Neural crest cell (in vitro differentiated cells): ENCODE results near the gene HOXD13. TPM values are rescaled to one million over a fixed set of nuclear protein-coding genes. Genes with fewer than 3 reads are reported as not detected.
A peak's percentile ranks its signal among the peaks of the same experiment; 100 is the strongest.

Experiments
- DNase-seq: peaks from one replicate; pipeline ENCODE4 v3.0.0; 2021; ENCODE audit warnings: low read depth, mixed read lengths, low spot score
- H3K27ac Mint-ChIP-seq: one replicate; pipeline ENCODE4 v1.8.0; 2021; ENCODE audit warnings: mild to moderate bottlenecking, mixed read lengths; ENCODE audit not compliant: unreplicated experiment
- H3K27me3 Mint-ChIP-seq: 2 replicates; pipeline ENCODE4 v1.8.0; 2021; ENCODE audit warnings: low read depth, mild to moderate bottlenecking, mixed read lengths
- H3K36me3 Mint-ChIP-seq: 2 replicates; pipeline ENCODE4 v1.8.0; 2021; ENCODE audit warnings: low read depth, mild to moderate bottlenecking, mixed read lengths
- H3K4me1 Mint-ChIP-seq: 2 replicates; pipeline ENCODE4 v1.8.0; 2021; ENCODE audit warnings: mixed read lengths
- H3K4me3 Mint-ChIP-seq: one replicate; pipeline ENCODE4 v1.8.0; 2021; ENCODE audit warnings: mild to moderate bottlenecking, mixed read lengths
- H3K9me3 Mint-ChIP-seq: 2 replicates; pipeline ENCODE4 v1.8.0; 2021; ENCODE audit warnings: mixed read lengths
- CTCF ChIP-seq: fragments of 200-600 bp; sonication (generic); conservative IDR thresholded peaks from 2 replicates; pipeline ENCODE4 v1.5.0; 2021; ENCODE audit warnings: antibody characterized with exemption, mild to moderate bottlenecking
- total RNA-seq: library from RNA; stranded (reverse); gene quantifications from 2 replicates; pipeline ENCODE4 v1.2.1, GENCODE V29; 2021

The HOXD13 gene
- total RNA-seq, 1 donor from 2014 or later = not detected

DNA sequence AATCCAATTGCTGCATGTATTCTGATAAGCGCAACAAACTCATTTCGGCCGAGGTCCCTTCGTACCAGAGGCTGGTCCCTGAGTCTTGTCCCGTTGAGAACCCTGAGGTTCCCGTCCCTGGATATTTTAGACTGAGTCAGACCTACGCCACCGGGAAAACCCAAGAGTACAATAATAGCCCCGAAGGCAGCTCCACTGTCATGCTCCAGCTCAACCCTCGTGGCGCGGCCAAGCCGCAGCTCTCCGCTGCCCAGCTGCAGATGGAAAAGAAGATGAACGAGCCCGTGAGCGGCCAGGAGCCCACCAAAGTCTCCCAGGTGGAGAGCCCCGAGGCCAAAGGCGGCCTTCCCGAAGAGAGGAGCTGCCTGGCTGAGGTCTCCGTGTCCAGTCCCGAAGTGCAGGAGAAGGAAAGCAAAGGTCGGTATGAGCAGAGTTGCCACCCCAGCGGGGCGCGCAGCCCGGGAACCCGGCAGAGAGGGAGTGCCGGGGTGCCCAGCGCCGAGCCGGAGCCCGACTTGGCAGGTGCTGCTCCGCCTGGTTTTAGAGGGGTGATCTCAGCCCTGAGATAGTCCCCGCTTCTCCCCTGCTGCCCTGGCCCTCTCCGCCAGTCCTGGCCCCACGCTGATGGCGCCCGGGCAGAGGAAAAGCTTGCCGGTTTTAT is 24.8 kb downstream of the HOXD13 start:
- H3K4me3 Mint-ChIP-seq = peak overlapping the region; percentile 39
- no peak for TF ChIP-seq CTCF
- H3K27ac Mint-ChIP-seq = no peak overlapping the region
- H3K4me1 Mint-ChIP-seq = no peaks in the 10 kb centered on the region
- H3K36me3 Mint-ChIP-seq = peaks cover 7% of the 10 kb centered on the region
- H3K27me3 Mint-ChIP-seq = peaks cover 98% of the 10 kb centered on the region
- DNase-seq = no peak
- peaks cover 7% of the 10 kb centered on the region for H3K9me3 Mint-ChIP-seq

- TF ChIP-seq CTCF = no peak
- H3K9me3 Mint-ChIP-seq = peaks cover 7% of the 10 kb centered on the region
- H3K4me1 Mint-ChIP-seq = no peaks in the 10 kb centered on the region
- H3K4me3 Mint-ChIP-seq = peak overlapping the region; percentile 20
- no peak overlapping the region for H3K27ac Mint-ChIP-seq
- no peak for DNase-seq
- H3K36me3 Mint-ChIP-seq = peaks cover 7% of the 10 kb centered on the region
- peaks cover 97% of the 10 kb centered on the region for H3K27me3 Mint-ChIP-seq
These were observed 25.4 kb downstream of the HOXD13 start for GRCh38 chr2:176117823-176118371.

- H3K4me3 Mint-ChIP-seq = peak overlapping the region; percentile 20
- TF ChIP-seq CTCF = peak; percentile 56
- H3K36me3 Mint-ChIP-seq = peaks cover 7% of the 10 kb centered on the region
- no peaks in the 10 kb centered on the region for H3K4me1 Mint-ChIP-seq
- H3K27me3 Mint-ChIP-seq = peaks cover 95% of the 10 kb centered on the region
- H3K9me3 Mint-ChIP-seq = peaks cover 7% of the 10 kb centered on the region
- DNase-seq = no peak
- H3K27ac Mint-ChIP-seq = no peak overlapping the region
These were observed 26.2 kb downstream of the HOXD13 start for GRCh38 chr2:176118601-176119339.

DNA sequence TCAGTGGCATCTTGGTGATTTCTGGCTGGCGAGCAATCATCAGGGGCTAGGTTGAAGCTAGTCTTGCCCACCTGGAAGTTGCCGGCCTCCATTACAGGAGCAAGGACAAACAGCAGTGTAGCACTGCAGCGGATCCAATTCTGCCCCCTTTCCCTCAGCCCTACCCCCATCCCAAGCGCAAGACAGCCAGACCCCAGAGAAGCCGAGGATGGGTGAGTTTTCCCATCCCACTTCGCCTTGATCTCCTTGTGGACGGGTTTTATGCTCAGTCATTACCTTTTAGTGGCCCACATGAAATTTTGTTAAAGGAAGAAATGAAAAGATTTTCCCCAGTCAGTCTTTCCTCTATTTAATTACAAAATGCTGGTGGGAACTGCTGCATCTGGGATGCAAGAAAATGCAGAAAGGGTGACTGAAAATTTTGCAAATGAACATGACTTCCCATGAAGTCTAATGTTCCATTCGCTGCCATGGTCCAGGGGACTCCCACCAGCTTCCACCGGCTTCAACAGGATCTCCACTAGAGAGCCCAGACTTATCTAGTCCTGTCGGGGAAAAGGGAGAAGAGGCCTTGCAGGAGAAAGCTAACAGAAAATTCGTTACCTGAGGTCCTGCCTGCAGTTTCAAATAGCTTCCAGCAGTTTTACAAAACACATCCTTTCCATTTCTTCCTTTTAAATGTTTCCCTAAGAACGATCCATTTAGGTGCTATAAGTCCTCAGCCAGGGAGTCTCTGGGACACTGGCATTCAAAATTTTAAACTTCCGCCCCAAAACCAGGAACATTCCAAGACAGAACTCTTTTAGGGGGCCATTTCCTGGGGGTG is 28.1 kb downstream of the HOXD13 start:
- no peaks in the 10 kb centered on the region for H3K4me1 Mint-ChIP-seq
- peaks cover 7% of the 10 kb centered on the region for H3K36me3 Mint-ChIP-seq
- no peak for DNase-seq
- peak overlapping the region; percentile 67 for H3K4me3 Mint-ChIP-seq
- peaks cover 95% of the 10 kb centered on the region for H3K27me3 Mint-ChIP-seq
- peak; percentile 18 for TF ChIP-seq CTCF
- H3K9me3 Mint-ChIP-seq = peaks cover 7% of the 10 kb centered on the region
- no peak overlapping the region for H3K27ac Mint-ChIP-seq
